Loucy (cell line): ENCODE measurements around the gene MTRF1L.

Experiments used
- H2AFZ ChIP-seq: fragments of 200-600 bp; sonication (generic); 2 replicates; pipeline ENCODE4 v1.6.0; 2016; ENCODE audit warnings: antibody characterized with exemption, mild to moderate bottlenecking, low read length, moderate library complexity
- H3F3A ChIP-seq: fragments of 200-600 bp; 2 replicates; pipeline ENCODE4 v1.6.0; 2016; ENCODE audit warnings: antibody characterized with exemption, low read depth, mild to moderate bottlenecking
- H3K27me3 ChIP-seq: fragments of 200-600 bp; sonication (generic); 2 replicates; pipeline ENCODE4 v1.6.1; 2014; ENCODE audit warnings: low read length, mild to moderate bottlenecking; ENCODE audit not compliant: insufficient read depth, poor library complexity, severe bottlenecking
- H3K36me3 ChIP-seq: fragments of 200-600 bp; sonication (generic); 2 replicates; pipeline ENCODE4 v1.6.1; 2016; ENCODE audit warnings: low read length; ENCODE audit not compliant: insufficient read depth
- H3K4me1 ChIP-seq: fragments of 200-600 bp; sonication (generic); 2 replicates; pipeline ENCODE4 v1.5.1; 2014; ENCODE audit warnings: low read length, mild to moderate bottlenecking; ENCODE audit not compliant: insufficient read depth, poor library complexity, severe bottlenecking
- H3K4me2 ChIP-seq: fragments of 200-600 bp; sonication (generic); 2 replicates; pipeline ENCODE4 v1.6.0; 2014; ENCODE audit warnings: antibody characterized with exemption, low read length, low read depth, mild to moderate bottlenecking; ENCODE audit not compliant: poor library complexity, severe bottlenecking
- H3K4me3 ChIP-seq: fragments of 200-600 bp; sonication (generic); 2 replicates; pipeline ENCODE4 v1.5.1; 2014; ENCODE audit warnings: low read length, mild to moderate bottlenecking, mixed read lengths; ENCODE audit not compliant: poor library complexity, severe bottlenecking
- H3K79me2 ChIP-seq: fragments of 200-600 bp; sonication (generic); 2 replicates; pipeline ENCODE4 v1.6.1; 2014; ENCODE audit warnings: low read length; ENCODE audit not compliant: insufficient read depth
- H3K9ac ChIP-seq: fragments of 200-600 bp; sonication (generic); 2 replicates; pipeline ENCODE4 v1.6.0; 2014; ENCODE audit warnings: mild to moderate bottlenecking, low read depth, low read length, moderate library complexity; ENCODE audit not compliant: poor library complexity, severe bottlenecking
- H3K9me2 ChIP-seq: fragments of 200-600 bp; sonication (generic); replicated peaks from 2 replicates; pipeline ENCODE4 v1.6.1; 2016; ENCODE audit warnings: low read depth, low read length, mixed read lengths
- H3K9me3 ChIP-seq: fragments of 200-600 bp; sonication (generic); 2 replicates; pipeline ENCODE4 v1.6.1; 2014; ENCODE audit warnings: mild to moderate bottlenecking, antibody characterized with exemption, low read length, low read depth; ENCODE audit not compliant: insufficient read depth
- H4K20me1 ChIP-seq: fragments of 200-600 bp; sonication (generic); 2 replicates; pipeline ENCODE4 v1.6.0; 2014; ENCODE audit warnings: antibody characterized with exemption, low read length, mild to moderate bottlenecking; ENCODE audit not compliant: insufficient read depth, poor library complexity, severe bottlenecking
- CTCF ChIP-seq: fragments of 200-600 bp; sonication (generic); conservative IDR thresholded peaks from 2 replicates; pipeline ENCODE4 v1.5.1; 2014; ENCODE audit warnings: mild to moderate bottlenecking, antibody characterized with exemption, low read length
- EZH2phosphoT487 ChIP-seq: fragments of 200-600 bp; IDR thresholded peaks from 2 replicates; pipeline ENCODE4 v1.6.1; 2018; ENCODE audit warnings: antibody characterized with exemption, mild to moderate bottlenecking, moderate library complexity, borderline replicate concordance

The MTRF1L gene

GRCh38 chr6:153043719-153044118, 41.2 kb upstream of the MTRF1L start:
- Histone ChIP-seq H4K20me1 (no peaks in the 10 kb centered on the region), H3K9me3 (no peaks in the 10 kb centered on the region), H3K9me2 (no peaks in the 10 kb centered on the region), H3K9ac (no peak overlapping the region), H3K4me2 (no peak overlapping the region), H3K27me3 (no peaks in the 10 kb centered on the region), H3F3A (no peaks in the 10 kb centered on the region), H3K79me2 (no peaks in the 10 kb centered on the region), H3K4me1 (no peaks in the 10 kb centered on the region), H3K4me3 (no peak overlapping the region), H2AFZ (no peak overlapping the region), H3K36me3 (no peaks in the 10 kb centered on the region)
- TF ChIP-seq EZH2phosphoT487 = no peak
- TF ChIP-seq CTCF = no peak

GRCh38 chr6:153038378-153039057, 36.0 kb upstream of the MTRF1L start:
- no peaks in the 10 kb centered on the region for H3F3A ChIP-seq
- H3K4me2 ChIP-seq = no peak overlapping the region
- H3K79me2 ChIP-seq = no peaks in the 10 kb centered on the region
- H2AFZ ChIP-seq = no peak overlapping the region
- no peaks in the 10 kb centered on the region for H3K9me2 ChIP-seq
- no peaks in the 10 kb centered on the region for H3K9me3 ChIP-seq
- no peak overlapping the region for H3K4me3 ChIP-seq
- TF ChIP-seq CTCF = no peak
- no peak for TF ChIP-seq EZH2phosphoT487
- no peaks in the 10 kb centered on the region for H3K27me3 ChIP-seq
- no peaks in the 10 kb centered on the region for H3K36me3 ChIP-seq
- no peak overlapping the region for H3K9ac ChIP-seq
- no peaks in the 10 kb centered on the region for H4K20me1 ChIP-seq
- H3K4me1 ChIP-seq = no peaks in the 10 kb centered on the region

- Histone ChIP-seq H3F3A (no peaks in the 10 kb centered on the region), H3K9ac (no peak overlapping the region), H3K36me3 (no peaks in the 10 kb centered on the region), H2AFZ (no peak overlapping the region), H3K27me3 (no peaks in the 10 kb centered on the region), H3K9me3 (no peaks in the 10 kb centered on the region), H3K4me3 (no peak overlapping the region), H3K79me2 (no peaks in the 10 kb centered on the region), H3K4me2 (no peak overlapping the region), H3K9me2 (no peaks in the 10 kb centered on the region), H4K20me1 (no peaks in the 10 kb centered on the region), H3K4me1 (no peaks in the 10 kb centered on the region)
- no peak for TF ChIP-seq EZH2phosphoT487
- TF ChIP-seq CTCF = no peak
Observed at GRCh38 chr6:153034139-153034538, 31.6 kb upstream of the MTRF1L start.
